Panc1 (cell line): ENCODE results near the gene MEGF10.

Source experiments
- CTCF ChIP-seq: fragments of 450-650 bp; IDR thresholded peaks from 2 replicates; pipeline ENCODE4 v1.5.1; 2017; ENCODE audit warnings: mild to moderate bottlenecking
- REST ChIP-seq, 2 experiments: IDR thresholded peaks; 2 replicates each; pipeline ENCODE4 v1.6.1; 2011 to 2012; ENCODE audit warnings: low read depth in 2 of 2, control low read depth in 1 of 2, low read length in 1 of 2, mild to moderate bottlenecking in 1 of 2, moderate library complexity in 1 of 2; ENCODE audit not compliant: insufficient read depth in 1 of 2

GRCh38 chr5:127425037-127425436, 134.4 kb downstream of the MEGF10 start:
- TF ChIP-seq REST (IDR thresholded peaks at IDR 0.05; ENCODE audit: insufficient read depth in 1 of 2, low read depth in 2 of 2, low read length in 1 of 2) (no peak), CTCF (no peak)
